GM23248 (cell line): ENCODE data around the gene TFEC.

ENCODE experiments used
- EZH2 ChIP-seq: fragments of 200-600 bp; sonication (generic); IDR thresholded peaks from 2 replicates; pipeline ENCODE4 v1.6.1; 2018; ENCODE audit warnings: antibody characterized with exemption, mild to moderate bottlenecking; ENCODE audit not compliant: insufficient read depth, poor library complexity, severe bottlenecking
- EZH2phosphoT487 ChIP-seq: fragments of 200-600 bp; sonication (generic); IDR thresholded peaks from 2 replicates; pipeline ENCODE4 v1.6.1; 2018; ENCODE audit warnings: antibody characterized with exemption, moderate library complexity, mild to moderate bottlenecking, low read depth; ENCODE audit not compliant: insufficient read depth

DNA sequence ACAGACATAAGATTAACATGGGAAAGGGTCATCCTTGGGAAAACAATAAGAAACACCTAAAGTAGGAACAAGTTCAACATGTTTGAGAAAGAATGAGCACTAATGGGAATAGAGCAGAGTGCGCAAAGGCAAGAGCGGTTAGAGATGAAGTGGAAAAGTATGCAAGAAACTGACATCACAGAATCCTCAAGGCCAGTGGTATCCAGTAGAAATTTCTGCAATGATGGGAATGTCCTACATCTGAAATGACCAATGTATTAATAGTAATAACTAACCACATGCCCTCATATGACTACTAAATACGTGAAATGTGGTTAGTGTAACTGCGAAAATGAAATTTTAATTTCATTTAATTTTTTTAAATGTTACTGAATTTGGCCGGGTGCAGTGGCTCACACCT, 54.8 kb downstream of the TFEC start:
- TF ChIP-seq EZH2phosphoT487 = no peak
- TF ChIP-seq EZH2 = no peak
